Measurements from ENCODE around the gene PODXL. TPM values are rescaled to one million over a fixed set of nuclear protein-coding genes. Genes with fewer than 3 reads are reported as not detected.
"Not testable (repeated sequence)": the region's sequence is repeated elsewhere in the genome, so short reads cannot be mapped to it uniquely, and the experiment has no call there.

PODXL gene
- total and polyA plus RNA-seq, 2 donors from 2014 or later = 114 to 150 TPM

DNA sequence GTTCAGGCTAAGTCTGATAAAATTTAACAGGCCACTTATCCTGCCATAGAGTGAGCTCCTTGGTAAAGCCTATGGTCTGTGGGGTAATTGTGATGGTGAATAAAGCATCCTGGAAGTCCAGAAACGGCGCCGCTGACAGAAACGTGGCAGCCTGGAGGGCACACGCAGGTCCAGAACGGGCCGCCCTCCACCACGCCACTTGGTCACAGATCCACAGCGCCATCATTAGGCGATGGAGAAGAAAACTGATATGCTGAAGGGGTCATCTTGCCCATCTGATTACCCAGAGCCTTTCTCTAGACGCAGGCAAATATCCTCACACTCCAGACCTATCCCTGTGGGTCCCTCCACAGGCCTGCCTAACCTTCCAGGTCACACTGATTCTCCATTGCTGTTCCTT lies 37.8 kb downstream of the PODXL start:
- FAIRE-seq (no peak), DNase-seq (peak in 1 of 5 donors; percentile 15)
- Histone ChIP-seq H3K27ac (ENCODE audit: low read depth in 2 of 2, low read length in 2 of 2) (peak overlapping the region; percentile 25 to 75), H3K4me1 (ENCODE audit: control insufficient read depth in 2 of 3, insufficient read depth in 2 of 3, low read depth in 1 of 3, low read length in 3 of 3) (peaks cover 0 to 9% (median 3%) of the 10 kb centered on the region in 3 donors), H3K9me3 (ENCODE audit: control insufficient read depth in 2 of 3, insufficient read depth in 1 of 3, low read length in 3 of 3) (no peaks in the 10 kb centered on the region), H3K27me3 (ENCODE audit: control insufficient read depth, insufficient read depth, low read length) (no peaks in the 10 kb centered on the region), H3K36me3 (ENCODE audit: control insufficient read depth in 2 of 3, insufficient read depth in 3 of 3, low read length in 3 of 3) (no peaks in the 10 kb centered on the region), H3K4me3 (ENCODE audit: low read length in 3 of 3) (no peak overlapping the region), H3K9ac (ENCODE audit: low read length in 3 of 3) (no peak overlapping the region)
- TF ChIP-seq, protein P1, sequence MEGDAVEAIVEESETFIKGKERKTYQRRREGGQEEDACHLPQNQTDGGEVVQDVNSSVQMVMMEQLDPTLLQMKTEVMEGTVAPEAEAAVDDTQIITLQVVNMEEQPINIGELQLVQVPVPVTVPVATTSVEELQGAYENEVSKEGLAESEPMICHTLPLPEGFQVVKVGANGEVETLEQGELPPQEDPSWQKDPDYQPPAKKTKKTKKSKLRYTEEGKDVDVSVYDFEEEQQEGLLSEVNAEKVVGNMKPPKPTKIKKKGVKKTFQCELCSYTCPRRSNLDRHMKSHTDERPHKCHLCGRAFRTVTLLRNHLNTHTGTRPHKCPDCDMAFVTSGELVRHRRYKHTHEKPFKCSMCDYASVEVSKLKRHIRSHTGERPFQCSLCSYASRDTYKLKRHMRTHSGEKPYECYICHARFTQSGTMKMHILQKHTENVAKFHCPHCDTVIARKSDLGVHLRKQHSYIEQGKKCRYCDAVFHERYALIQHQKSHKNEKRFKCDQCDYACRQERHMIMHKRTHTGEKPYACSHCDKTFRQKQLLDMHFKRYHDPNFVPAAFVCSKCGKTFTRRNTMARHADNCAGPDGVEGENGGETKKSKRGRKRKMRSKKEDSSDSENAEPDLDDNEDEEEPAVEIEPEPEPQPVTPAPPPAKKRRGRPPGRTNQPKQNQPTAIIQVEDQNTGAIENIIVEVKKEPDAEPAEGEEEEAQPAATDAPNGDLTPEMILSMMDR (IDR thresholded peaks at IDR 0.05; ENCODE audit: borderline replicate concordance, extremely low read depth, insufficient read depth) = no peak
- intact Hi-C loops (cut with DNase I) = no loop called here

DNA sequence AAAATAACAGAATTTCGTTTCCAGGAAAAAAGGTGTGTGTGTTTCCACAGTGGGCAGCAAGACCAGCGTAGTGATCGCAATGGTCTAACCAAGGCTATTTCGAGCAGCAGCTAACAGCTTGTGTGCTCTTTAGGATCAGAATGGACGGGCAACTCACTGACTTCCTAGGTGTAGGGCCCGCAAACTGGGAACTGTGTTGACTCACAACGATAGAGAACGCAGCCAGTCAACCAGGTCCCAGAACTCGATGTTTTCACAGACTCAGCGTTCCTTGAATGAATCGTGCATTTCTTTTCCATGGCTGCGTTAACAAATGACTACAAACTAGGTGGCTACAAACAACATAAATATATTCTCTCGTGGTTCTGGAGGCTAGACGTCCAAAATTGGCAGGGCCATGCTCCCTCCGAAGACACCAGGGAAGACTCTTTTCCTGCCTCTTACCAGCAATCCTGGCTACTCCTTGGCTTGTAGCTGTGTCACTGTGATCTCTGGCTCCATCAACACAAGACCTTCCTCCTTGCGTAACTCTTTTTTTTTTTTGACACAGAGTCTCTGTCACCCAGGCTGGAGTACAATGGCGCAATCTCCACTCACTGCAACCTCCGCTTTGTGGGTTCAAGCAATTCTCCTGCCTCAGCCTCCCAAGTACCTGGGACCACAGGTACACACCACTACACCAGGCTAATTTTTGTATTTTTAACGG lies 39.1 kb downstream of the PODXL start:
- DNase-seq = no peak
- Histone ChIP-seq H3K4me1 (ENCODE audit: control insufficient read depth in 2 of 3, insufficient read depth in 2 of 3, low read depth in 1 of 3, low read length in 3 of 3) (peaks cover 0 to 14% (median 9%) of the 10 kb centered on the region in 3 donors), H3K27ac (ENCODE audit: low read depth in 2 of 2, low read length in 2 of 2) (no peak overlapping the region), H3K9ac (ENCODE audit: low read length in 3 of 3) (no peak overlapping the region), H3K27me3 (ENCODE audit: control insufficient read depth, insufficient read depth, low read length) (no peaks in the 10 kb centered on the region), H3K36me3 (ENCODE audit: control insufficient read depth in 2 of 3, insufficient read depth in 3 of 3, low read length in 3 of 3) (peaks cover 0 to 2% (median 0%) of the 10 kb centered on the region in 3 donors), H3K4me3 (ENCODE audit: low read length in 3 of 3) (no peak overlapping the region), H3K9me3 (ENCODE audit: control insufficient read depth in 2 of 3, insufficient read depth in 1 of 3, low read length in 3 of 3) (no peaks in the 10 kb centered on the region)
- TF ChIP-seq, protein P1 (IDR thresholded peaks at IDR 0.05; ENCODE audit: borderline replicate concordance, extremely low read depth, insufficient read depth) = no peak
- no peak for FAIRE-seq
- intact Hi-C loops (cut with DNase I) = no loop called here

DNA sequence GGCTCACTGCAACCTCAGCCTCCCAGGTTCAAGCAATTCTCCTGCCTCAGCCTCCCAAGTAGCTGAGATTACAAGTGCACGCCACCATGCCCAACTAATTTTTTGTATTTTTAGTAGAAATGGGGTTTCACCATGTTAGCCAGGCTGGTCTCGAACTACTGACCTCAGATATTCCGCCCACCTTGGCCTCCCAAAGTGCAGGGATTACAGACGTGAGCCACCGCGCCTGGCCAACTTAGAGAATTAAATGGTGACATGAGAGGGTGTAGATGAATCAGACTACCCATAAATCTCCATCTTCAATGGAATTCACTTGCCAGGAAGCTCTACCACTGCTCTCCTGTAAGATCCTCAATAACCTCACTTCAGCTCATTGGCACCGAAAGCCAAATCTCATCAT lies 41.0 kb downstream of the PODXL start:
- H3K9me3 ChIP-seq (ENCODE audit: control insufficient read depth in 2 of 3, insufficient read depth in 1 of 3, low read length in 3 of 3); H3K4me3 ChIP-seq (ENCODE audit: low read length in 3 of 3); DNase-seq; H3K36me3 ChIP-seq (ENCODE audit: control insufficient read depth in 2 of 3, insufficient read depth in 3 of 3, low read length in 3 of 3); intact Hi-C loops (cut with DNase I); H3K27ac ChIP-seq (ENCODE audit: low read depth in 2 of 2, low read length in 2 of 2); FAIRE-seq; H3K27me3 ChIP-seq (ENCODE audit: control insufficient read depth, insufficient read depth, low read length); H3K9ac ChIP-seq (ENCODE audit: low read length in 3 of 3): not testable (repeated sequence)
- H3K4me1 ChIP-seq (ENCODE audit: control insufficient read depth in 2 of 3, insufficient read depth in 2 of 3, low read depth in 1 of 3, low read length in 3 of 3) = peaks cover 0 to 11% (median 9%) of the 10 kb centered on the region in 3 donors

DNA sequence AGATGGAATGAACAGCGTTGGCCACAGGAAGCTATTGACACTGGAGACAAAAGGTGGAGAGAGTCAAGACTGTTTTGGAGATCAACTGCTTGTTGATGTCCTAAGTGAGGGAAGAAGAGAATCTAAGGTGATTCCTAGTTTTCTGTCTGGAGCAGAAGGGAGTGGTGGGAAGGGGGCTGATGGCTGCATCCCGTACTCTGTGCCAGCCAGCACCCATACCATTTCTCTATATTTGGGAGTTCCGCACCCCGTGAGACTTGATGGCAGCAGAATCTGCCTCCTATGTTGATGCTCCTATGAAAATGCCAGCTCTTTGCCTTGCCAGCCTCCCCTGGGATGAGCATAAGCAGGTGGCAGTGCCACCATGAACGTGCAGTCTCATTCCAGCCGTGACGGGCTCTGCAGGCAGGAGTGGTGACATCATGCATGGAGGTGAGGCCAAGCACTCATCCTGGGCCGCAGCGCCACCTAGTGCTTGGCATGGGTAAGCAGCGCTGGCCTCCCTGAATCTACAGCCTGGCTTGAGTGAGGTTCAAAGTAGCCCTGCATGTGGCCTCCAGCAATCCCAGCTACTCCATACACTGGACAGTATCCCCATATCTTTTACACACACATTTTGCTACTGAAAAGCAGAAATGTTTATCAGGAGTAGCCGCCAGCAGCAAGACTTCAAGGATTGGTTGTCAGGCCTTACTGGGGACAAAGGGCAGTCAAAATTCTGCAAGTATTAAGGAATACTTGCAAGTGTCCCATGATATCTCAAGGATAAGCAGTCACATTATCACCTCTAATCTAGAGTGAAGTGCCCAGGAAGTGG lies 43.0 kb downstream of the PODXL start:
- Histone ChIP-seq H3K4me1 (ENCODE audit: control insufficient read depth in 2 of 3, insufficient read depth in 2 of 3, low read depth in 1 of 3, low read length in 3 of 3) (peaks cover 0 to 13% (median 9%) of the 10 kb centered on the region in 3 donors), H3K9ac (ENCODE audit: low read length in 3 of 3) (peak overlapping the region in 1 of 3 donors; percentile 72), H3K27ac (ENCODE audit: low read depth in 2 of 2, low read length in 2 of 2) (peak overlapping the region in 1 of 2 donors; percentile 5), H3K27me3 (ENCODE audit: control insufficient read depth, insufficient read depth, low read length) (no peaks in the 10 kb centered on the region), H3K4me3 (ENCODE audit: low read length in 3 of 3) (peak overlapping the region in 1 of 3 donors; percentile 14), H3K9me3 (ENCODE audit: control insufficient read depth in 2 of 3, insufficient read depth in 1 of 3, low read length in 3 of 3) (no peaks in the 10 kb centered on the region), H3K36me3 (ENCODE audit: control insufficient read depth in 2 of 3, insufficient read depth in 3 of 3, low read length in 3 of 3) (peaks cover 0 to 4% (median 0%) of the 10 kb centered on the region in 3 donors)
- TF ChIP-seq, protein P1 (IDR thresholded peaks at IDR 0.05; ENCODE audit: borderline replicate concordance, extremely low read depth, insufficient read depth) = peak; percentile 94
- intact Hi-C loops (cut with DNase I) = no loop called here
- DNase-seq (peak; percentile 90 to 95 (median 92)), FAIRE-seq (no peak)

Measured in kidney (tissue), 14 donors.